NT2/D1 (cell line): ENCODE measurements around the gene PPP3CA.

ENCODE experiments used
- SUZ12 ChIP-seq: IDR thresholded peaks from 2 replicates; pipeline ENCODE4 v1.6.1; 2011; ENCODE audit not compliant: insufficient read length, insufficient read depth; ENCODE audit errors: extremely low read depth
- YY1 ChIP-seq: IDR thresholded peaks from 2 replicates; pipeline ENCODE4 v1.6.1; 2011; ENCODE audit not compliant: insufficient read length, insufficient read depth

DNA sequence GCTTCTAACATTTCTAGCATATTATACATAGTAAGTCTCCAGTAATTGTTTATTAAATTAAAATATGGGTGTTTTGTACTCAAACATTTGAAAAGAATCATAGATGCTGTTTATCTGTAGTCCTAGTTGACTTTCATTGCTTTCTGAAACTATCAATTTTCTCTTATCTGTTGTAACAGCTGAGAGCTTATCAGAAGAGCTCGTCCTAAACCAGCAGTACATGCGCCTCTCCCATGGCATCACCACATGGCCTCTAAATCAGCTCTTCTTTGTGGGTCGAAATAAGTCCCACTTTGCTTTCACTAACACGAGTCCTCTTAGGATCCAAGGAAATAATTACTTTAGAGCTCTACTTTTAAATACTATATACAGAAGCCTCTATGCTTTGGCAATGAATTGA is 55.1 kb downstream of the PPP3CA start:
- TF ChIP-seq YY1 (no peak), SUZ12 (no peak)
